ENCODE data around the gene INTS4.
"Not testable (repeated sequence)": the region's sequence is repeated elsewhere in the genome, so short reads cannot be mapped to it uniquely, and the experiment has no call there.

INTS4 gene

DNA sequence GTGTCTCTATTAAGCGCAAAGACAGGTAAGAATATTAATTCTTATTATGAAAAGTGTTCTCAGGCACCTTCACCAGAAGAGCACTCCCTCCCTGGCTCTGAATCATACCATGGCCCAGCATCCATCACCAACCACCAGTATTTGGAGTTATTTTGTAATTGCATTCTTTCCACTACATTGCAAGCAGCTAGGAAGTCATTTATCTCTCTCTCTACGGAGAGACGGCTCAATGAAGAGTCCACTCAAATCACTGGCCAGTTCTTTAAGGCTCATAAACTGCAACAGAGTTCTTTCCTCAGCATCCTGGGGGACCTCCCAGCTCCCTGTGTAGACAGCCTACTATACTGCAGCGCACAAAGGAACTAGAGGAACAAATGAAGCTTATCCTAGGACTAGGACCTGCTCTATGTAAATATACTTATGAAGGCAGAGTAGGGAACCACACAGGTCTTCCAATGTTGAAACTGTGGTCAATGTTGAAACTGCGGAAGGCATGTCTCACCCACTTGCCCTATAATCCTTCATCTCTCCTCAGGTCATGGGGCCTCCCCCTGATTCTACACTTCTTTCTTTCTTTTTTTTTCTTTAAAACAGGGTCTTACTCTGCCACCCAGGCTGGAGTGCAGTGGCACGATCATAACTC lies 110.2 kb downstream of the INTS4 start:
- H3K27ac ChIP-seq: no peak overlapping the region
- TF ChIP-seq, protein P1, sequence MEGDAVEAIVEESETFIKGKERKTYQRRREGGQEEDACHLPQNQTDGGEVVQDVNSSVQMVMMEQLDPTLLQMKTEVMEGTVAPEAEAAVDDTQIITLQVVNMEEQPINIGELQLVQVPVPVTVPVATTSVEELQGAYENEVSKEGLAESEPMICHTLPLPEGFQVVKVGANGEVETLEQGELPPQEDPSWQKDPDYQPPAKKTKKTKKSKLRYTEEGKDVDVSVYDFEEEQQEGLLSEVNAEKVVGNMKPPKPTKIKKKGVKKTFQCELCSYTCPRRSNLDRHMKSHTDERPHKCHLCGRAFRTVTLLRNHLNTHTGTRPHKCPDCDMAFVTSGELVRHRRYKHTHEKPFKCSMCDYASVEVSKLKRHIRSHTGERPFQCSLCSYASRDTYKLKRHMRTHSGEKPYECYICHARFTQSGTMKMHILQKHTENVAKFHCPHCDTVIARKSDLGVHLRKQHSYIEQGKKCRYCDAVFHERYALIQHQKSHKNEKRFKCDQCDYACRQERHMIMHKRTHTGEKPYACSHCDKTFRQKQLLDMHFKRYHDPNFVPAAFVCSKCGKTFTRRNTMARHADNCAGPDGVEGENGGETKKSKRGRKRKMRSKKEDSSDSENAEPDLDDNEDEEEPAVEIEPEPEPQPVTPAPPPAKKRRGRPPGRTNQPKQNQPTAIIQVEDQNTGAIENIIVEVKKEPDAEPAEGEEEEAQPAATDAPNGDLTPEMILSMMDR (IDR thresholded peaks at IDR 0.05): no peak
- no peak for TF ChIP-seq ZFX (IDR thresholded peaks at IDR 0.05; ENCODE audit: borderline replicate concordance)

DNA sequence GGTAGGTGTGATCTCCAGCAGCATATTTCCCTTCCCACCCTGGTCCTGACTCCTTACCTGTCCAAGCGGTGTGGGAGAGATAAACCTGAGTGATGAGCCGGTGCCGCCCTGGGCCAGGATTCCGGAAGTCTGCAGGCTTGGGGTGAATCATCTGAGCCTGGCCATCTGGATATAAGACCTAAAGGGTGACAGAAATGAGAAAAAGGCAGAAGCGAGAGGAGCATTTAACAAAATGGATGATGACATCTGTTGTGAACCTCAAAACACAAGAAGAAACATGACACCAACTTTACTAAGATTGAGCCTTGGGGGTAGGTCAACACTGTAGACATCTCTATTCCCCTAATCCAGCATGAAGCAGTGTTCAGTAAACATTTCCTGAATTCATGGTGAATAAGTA lies 110.7 kb downstream of the INTS4 start:
- no peak for TF ChIP-seq ZFX (IDR thresholded peaks at IDR 0.05; ENCODE audit: borderline replicate concordance)
- TF ChIP-seq, protein P1 (IDR thresholded peaks at IDR 0.05): no peak
- H3K27ac ChIP-seq: no peak overlapping the region

DNA sequence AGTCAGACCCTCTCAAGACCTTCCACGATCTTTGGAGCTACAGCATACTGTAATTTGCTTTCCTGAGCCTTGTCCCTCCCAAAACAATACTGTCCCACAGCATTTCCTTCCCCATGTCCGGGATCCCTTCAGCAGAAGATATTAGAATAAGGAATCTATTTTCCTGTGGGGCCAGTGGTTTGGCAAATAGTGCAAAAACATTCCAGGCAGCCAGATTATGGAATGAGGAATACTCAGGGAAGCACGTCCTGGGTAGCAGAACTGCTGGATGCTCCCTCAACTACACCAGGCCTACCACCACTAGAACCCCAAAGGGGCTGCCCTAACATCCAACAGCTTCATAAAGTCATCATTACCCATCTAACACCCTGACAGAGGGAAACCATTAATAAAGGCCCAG lies 112.1 kb downstream of the INTS4 start:
- no peak for TF ChIP-seq ZFX (IDR thresholded peaks at IDR 0.05; ENCODE audit: borderline replicate concordance)
- TF ChIP-seq, protein P1 (IDR thresholded peaks at IDR 0.05): no peak
- no peak overlapping the region for H3K27ac ChIP-seq

DNA sequence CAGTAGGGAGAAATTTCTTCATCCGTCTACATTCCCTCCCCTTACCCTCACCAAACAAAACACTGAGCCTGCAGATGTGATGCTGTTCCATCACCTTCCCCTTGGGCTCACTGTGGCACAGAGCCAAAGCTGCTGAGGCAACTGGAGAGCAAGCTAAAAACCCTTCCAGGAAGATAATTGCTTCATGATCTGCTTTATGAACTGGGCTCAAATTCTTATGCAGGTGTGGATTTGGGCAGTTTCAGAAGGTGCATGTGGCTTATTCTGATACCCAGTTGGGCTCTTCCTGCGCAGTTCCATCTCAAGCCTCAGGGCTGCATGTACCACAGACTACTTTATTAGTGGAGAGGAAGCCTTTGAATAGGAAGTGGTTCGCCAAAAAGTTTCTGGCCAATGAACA lies 115.2 kb downstream of the INTS4 start:
- TF ChIP-seq, protein P1 (IDR thresholded peaks at IDR 0.05): no peak
- no peak for TF ChIP-seq ZFX (IDR thresholded peaks at IDR 0.05; ENCODE audit: borderline replicate concordance)
- H3K27ac ChIP-seq: no peak overlapping the region

DNA sequence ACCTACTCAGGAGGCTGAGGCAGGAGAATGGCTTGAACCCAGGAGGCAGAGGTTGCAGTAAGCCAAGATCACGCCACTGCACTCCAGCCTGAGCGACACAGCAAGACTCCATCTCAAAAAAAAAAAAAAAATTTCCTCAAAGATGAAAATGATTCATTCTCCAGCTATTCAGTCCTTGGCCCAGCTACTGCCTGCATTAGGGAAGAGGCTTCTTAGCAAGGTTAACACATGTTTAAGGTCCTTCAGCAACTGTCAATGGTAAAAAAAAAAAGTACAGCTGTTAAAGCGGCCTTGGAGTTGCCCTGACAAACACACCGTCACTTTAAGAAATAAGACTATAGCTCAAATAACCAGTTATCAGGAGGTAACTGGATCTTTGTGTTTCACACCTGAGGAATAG lies 116.2 kb downstream of the INTS4 start:
- not testable (repeated sequence) for H3K27ac ChIP-seq

DNA sequence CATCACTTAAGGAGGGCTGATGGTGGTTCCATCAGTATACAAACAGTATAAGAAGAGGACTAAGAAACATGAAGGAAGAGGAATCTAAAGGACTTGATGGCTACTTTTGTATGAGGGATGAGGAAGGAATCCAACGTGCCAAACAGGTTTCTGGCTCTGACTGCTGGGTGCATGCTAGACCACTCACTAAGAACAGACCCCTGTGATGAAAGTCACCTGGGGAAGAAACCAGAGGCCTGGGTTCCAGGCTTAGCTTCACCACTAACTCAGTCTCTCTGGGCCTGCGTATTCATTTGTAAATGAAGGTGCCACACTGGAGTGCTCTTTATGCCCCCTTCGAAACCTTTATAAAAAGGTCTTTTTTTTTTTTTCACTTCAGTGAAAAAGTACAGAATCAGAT lies 118.4 kb downstream of the INTS4 start:
- no peak overlapping the region for H3K27ac ChIP-seq
- TF ChIP-seq ZFX (IDR thresholded peaks at IDR 0.05; ENCODE audit: borderline replicate concordance): no peak
- TF ChIP-seq, protein P1 (IDR thresholded peaks at IDR 0.05): no peak

DNA sequence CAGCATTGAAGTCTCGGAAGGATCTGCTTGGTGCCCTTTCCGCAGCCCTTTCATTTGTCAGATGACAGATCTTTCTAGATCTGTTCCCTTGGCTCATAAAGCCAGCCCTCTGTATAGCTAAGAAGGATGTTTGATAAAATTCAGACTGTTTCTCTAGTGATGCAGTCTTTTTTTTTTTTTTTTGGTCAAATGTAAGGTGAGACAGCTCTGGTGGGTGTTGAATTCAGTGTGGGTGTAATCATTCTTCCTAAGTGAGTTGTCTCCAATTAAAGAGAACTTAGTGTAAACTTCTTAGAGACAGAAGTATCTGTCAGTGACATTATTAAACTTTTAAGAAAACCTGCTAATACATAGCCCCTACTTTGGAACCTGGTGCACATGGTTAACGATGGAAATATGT lies 120.3 kb downstream of the INTS4 start:
- no peak overlapping the region for H3K27ac ChIP-seq
- no peak for TF ChIP-seq ZFX (IDR thresholded peaks at IDR 0.05; ENCODE audit: borderline replicate concordance)
- TF ChIP-seq, protein P1 (IDR thresholded peaks at IDR 0.05): no peak

DNA sequence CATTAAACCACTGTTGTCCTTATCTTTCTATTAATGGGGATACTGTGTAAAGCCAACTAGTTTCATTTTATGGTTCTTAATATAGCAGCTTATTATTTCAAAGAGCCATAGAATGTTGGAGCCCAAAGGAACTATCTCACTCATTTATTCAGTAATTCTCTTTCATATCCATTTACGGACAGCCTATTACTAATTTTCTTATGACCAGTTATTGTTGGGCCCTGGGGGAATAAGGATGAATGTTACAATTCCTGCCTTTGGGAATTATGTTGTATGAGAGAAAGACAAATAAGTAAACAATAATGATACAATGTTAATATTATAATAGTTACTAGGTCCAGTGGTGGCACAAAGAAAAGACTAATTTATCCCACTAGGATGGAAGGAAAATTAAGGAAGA lies 121.1 kb downstream of the INTS4 start:
- H3K27ac ChIP-seq: no peak overlapping the region
- no peak for TF ChIP-seq ZFX (IDR thresholded peaks at IDR 0.05; ENCODE audit: borderline replicate concordance)
- TF ChIP-seq, protein P1 (IDR thresholded peaks at IDR 0.05): no peak

Data from 22Rv1 (cell line).